OCI-LY1 (cell line): ENCODE measurements around the gene MRTO4.
"Not testable (repeated sequence)": the region's sequence is repeated elsewhere in the genome, so short reads cannot be mapped to it uniquely, and the experiment has no call there.

ENCODE experiments used
- EZH2 ChIP-seq: fragments of 200-600 bp; sonication (generic), shearing (Covaris generic); IDR thresholded peaks from 2 replicates; pipeline ENCODE4 v1.8.0; 2017; ENCODE audit warnings: borderline replicate concordance, mixed run types, mild to moderate bottlenecking, antibody characterized with exemption, low read length, moderate library complexity, mixed read lengths
- TF ChIP-seq, protein P1 (sequence below): fragments of 200-600 bp; sonication (generic), shearing (Covaris generic); IDR thresholded peaks from 2 replicates; pipeline ENCODE4 v1.5.1; 2017; ENCODE audit warnings: mild to moderate bottlenecking, antibody characterized with exemption, low read length, moderate library complexity, mixed read lengths

- TF ChIP-seq, protein P1, sequence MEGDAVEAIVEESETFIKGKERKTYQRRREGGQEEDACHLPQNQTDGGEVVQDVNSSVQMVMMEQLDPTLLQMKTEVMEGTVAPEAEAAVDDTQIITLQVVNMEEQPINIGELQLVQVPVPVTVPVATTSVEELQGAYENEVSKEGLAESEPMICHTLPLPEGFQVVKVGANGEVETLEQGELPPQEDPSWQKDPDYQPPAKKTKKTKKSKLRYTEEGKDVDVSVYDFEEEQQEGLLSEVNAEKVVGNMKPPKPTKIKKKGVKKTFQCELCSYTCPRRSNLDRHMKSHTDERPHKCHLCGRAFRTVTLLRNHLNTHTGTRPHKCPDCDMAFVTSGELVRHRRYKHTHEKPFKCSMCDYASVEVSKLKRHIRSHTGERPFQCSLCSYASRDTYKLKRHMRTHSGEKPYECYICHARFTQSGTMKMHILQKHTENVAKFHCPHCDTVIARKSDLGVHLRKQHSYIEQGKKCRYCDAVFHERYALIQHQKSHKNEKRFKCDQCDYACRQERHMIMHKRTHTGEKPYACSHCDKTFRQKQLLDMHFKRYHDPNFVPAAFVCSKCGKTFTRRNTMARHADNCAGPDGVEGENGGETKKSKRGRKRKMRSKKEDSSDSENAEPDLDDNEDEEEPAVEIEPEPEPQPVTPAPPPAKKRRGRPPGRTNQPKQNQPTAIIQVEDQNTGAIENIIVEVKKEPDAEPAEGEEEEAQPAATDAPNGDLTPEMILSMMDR: not testable (repeated sequence)
- not testable (repeated sequence) for TF ChIP-seq EZH2
These were observed 52.5 kb downstream of the MRTO4 start for GRCh38 chr1:19304081-19304480.
